LNCAP (cell line): Measurements from ENCODE around the gene DYTN.

Experiments used
- CTCF ChIP-seq: fragments of 450-650 bp; IDR thresholded peaks from 2 replicates; pipeline ENCODE4 v1.5.1; 2017; ENCODE audit warnings: mild to moderate bottlenecking

The DYTN gene

DNA sequence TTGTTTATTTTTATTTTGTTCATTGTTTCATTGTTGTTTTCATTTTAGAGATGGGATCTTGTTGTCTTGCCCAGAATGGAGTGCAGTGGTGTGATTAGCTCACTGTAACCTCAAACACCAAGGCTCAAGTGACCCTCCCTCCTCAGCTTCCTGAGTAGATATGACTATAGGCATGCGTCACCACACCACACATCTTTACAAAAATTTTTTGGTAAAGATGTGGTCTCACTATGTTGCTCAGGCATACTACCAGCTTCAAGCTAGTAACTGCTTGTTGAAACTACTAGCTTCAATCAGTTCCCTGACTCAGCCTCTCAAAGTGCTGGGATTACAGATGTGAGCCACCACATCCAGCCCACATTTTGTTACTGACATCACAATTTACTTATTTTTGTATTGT is 61.1 kb downstream of the DYTN start:
- TF ChIP-seq CTCF = no peak

GRCh38 chr2:206647985-206648384 is 70.2 kb downstream of the DYTN start:
- no peak for TF ChIP-seq CTCF

- no peak for TF ChIP-seq CTCF
These were observed 75.8 kb downstream of the DYTN start, which contains the start of gene FAM237A for GRCh38 chr2:206642075-206643025. FAM237A (plus strand) TSS chr2:206642487; CDS start chr2:206644237, 1,750 bp downstream.

GRCh38 chr2:206641226-206641625 is 77.0 kb downstream of the DYTN start:
- no peak for TF ChIP-seq CTCF

- TF ChIP-seq CTCF = no peak
These were observed 78.6 kb downstream of the DYTN start for GRCh38 chr2:206639636-206640035.

DNA sequence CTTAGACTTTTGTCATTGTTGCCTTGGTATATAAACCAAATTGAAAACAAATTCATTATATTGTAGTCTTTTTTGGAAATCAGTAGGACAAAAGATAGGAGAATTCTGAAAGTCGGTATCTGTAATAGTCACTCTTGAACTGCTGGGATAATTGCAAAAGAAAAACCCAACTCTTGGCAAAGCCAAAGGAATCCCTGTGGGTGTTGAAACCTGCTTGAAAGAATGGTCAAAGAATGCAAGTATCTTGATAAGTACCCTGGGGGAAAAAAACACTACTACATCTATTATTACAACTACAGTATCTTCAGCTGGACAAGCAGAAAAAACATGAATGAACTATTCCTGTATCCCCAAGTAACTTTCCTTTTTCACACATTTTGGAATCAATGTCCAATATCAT is 83.2 kb downstream of the DYTN start:
- TF ChIP-seq CTCF = no peak

- TF ChIP-seq CTCF = no peak
These were observed 86.9 kb downstream of the DYTN start for GRCh38 chr2:206631340-206631739.
